Fibroblast of the aortic adventitia (primary cell): ENCODE results near the gene DISC1. TPM values are rescaled to one million over a fixed set of nuclear protein-coding genes. Genes with fewer than 3 reads are reported as not detected.
"Not testable (repeated sequence)": the region's sequence is repeated elsewhere in the genome, so short reads cannot be mapped to it uniquely, and the experiment has no call there.

ENCODE experiments used
- DNase-seq: peaks from one replicate; pipeline ENCODE4 v3.0.0-alpha.2; 2010; ENCODE audit warnings: low read depth
- H3K4me3 ChIP-seq: 2 replicates; pipeline ENCODE4 v1.5.1; 2011; ENCODE audit warnings: low read depth, mild to moderate bottlenecking, control low read depth, low read length, moderate library complexity
- CTCF ChIP-seq: IDR thresholded peaks from 2 replicates; pipeline ENCODE4 v1.5.1; 2011; ENCODE audit warnings: mild to moderate bottlenecking, low read length, control low read depth, inconsistent platforms; ENCODE audit not compliant: insufficient read depth
- total RNA-seq: library from RNA; depleted of rRNA; stranded (reverse); fragments of >200 nt; gene quantifications from 2 replicates; pipeline ENCODE4 v1.2.3, GENCODE V29; 2012; ENCODE audit warnings: low replicate concordance

The DISC1 gene
- total RNA-seq, 1 donor, result 4.7 TPM

GRCh38 chr1:231584921-231585320 is 41.7 kb upstream of the DISC1 start:
- no peak for DNase-seq
- H3K4me3 ChIP-seq, result no peak overlapping the region
- TF ChIP-seq CTCF, result no peak

- peak; percentile 84 for TF ChIP-seq CTCF
- DNase-seq, result peak; percentile 86
Measured at GRCh38 chr1:231590453-231591198, 36.0 kb upstream of the DISC1 start.

GRCh38 chr1:231591466-231591865 is 35.1 kb upstream of the DISC1 start:
- H3K4me3 ChIP-seq, result no peak overlapping the region
- no peak for TF ChIP-seq CTCF
- no peak for DNase-seq

More at GRCh38 chr1:231590453-231591198, 36.0 kb upstream of the DISC1 start:
- H3K4me3 ChIP-seq, result no peak overlapping the region

GRCh38 chr1:231592809-231593208 is 33.8 kb upstream of the DISC1 start:
- no peak overlapping the region for H3K4me3 ChIP-seq
- no peak for DNase-seq
- TF ChIP-seq CTCF, result no peak

GRCh38 chr1:231593264-231593663 is 33.3 kb upstream of the DISC1 start:
- DNase-seq, result not testable (repeated sequence)

GRCh38 chr1:231594123-231594522 is 32.5 kb upstream of the DISC1 start:
- TF ChIP-seq CTCF, result no peak

More at GRCh38 chr1:231593264-231593663, 33.3 kb upstream of the DISC1 start:
- not testable (repeated sequence) for H3K4me3 ChIP-seq

GRCh38 chr1:231594749-231595148 is 31.8 kb upstream of the DISC1 start:
- no peak for DNase-seq
- TF ChIP-seq CTCF, result no peak
- no peak overlapping the region for H3K4me3 ChIP-seq

More at GRCh38 chr1:231594123-231594522, 32.5 kb upstream of the DISC1 start:
- no peak for DNase-seq
- H3K4me3 ChIP-seq, result no peak overlapping the region
